Epithelial cell of proximal tubule (primary cell): ENCODE data around the gene KIAA1328. TPM values are rescaled to one million over a fixed set of nuclear protein-coding genes. Genes with fewer than 3 reads are reported as not detected.

ENCODE experiments used
- DNase-seq: peaks from one replicate; pipeline ENCODE4 v3.0.0-alpha.2; 2011; ENCODE audit warnings: low read depth
- H3K4me3 ChIP-seq: 2 replicates; pipeline ENCODE4 v1.5.1; 2011; ENCODE audit warnings: low read depth, mild to moderate bottlenecking, low read length
- CTCF ChIP-seq: conservative IDR thresholded peaks from 2 replicates; pipeline ENCODE4 v1.5.1; 2012; ENCODE audit warnings: low read depth, mild to moderate bottlenecking, low read length
- total RNA-seq: library from RNA; depleted of rRNA; stranded (reverse); fragments of >200 nt; gene quantifications from 2 replicates; pipeline ENCODE4 v1.2.3, GENCODE V29; 2015

The KIAA1328 gene
- total RNA-seq, 1 donor from 2014 or later = 8.2 TPM

- no peak overlapping the region for H3K4me3 ChIP-seq
- no peak for TF ChIP-seq CTCF
- no peak for DNase-seq
Measured at GRCh38 chr18:37274309-37275236, 445.6 kb downstream of the KIAA1328 start.

GRCh38 chr18:37275237-37275741 lies 446.4 kb downstream of the KIAA1328 start:
- no peak for TF ChIP-seq CTCF
- H3K4me3 ChIP-seq = no peak overlapping the region
- no peak for DNase-seq

GRCh38 chr18:37276111-37276890 lies 447.4 kb downstream of the KIAA1328 start:
- no peak overlapping the region for H3K4me3 ChIP-seq
- no peak for TF ChIP-seq CTCF
- DNase-seq = no peak

- no peak for TF ChIP-seq CTCF
- no peak for DNase-seq
- H3K4me3 ChIP-seq = no peak overlapping the region
Measured at GRCh38 chr18:37277804-37278203, 448.9 kb downstream of the KIAA1328 start.

Other genes with a start within 250 kb of the KIAA1328 start
- gene TPGS2, start 125 bp upstream of the KIAA1328 start, total RNA-seq = 228 and 253 TPM in 2 replicates